Activated CD4-positive, alpha-beta T cell treated with anti-CD3 and anti-CD28 coated beads for 1 hour (primary cell): ENCODE measurements around the gene OTUB2.

Experiments
- DNase-seq: peaks from one replicate; pipeline ENCODE4 v3.0.0-alpha.2; 2020

OTUB2 gene

DNA sequence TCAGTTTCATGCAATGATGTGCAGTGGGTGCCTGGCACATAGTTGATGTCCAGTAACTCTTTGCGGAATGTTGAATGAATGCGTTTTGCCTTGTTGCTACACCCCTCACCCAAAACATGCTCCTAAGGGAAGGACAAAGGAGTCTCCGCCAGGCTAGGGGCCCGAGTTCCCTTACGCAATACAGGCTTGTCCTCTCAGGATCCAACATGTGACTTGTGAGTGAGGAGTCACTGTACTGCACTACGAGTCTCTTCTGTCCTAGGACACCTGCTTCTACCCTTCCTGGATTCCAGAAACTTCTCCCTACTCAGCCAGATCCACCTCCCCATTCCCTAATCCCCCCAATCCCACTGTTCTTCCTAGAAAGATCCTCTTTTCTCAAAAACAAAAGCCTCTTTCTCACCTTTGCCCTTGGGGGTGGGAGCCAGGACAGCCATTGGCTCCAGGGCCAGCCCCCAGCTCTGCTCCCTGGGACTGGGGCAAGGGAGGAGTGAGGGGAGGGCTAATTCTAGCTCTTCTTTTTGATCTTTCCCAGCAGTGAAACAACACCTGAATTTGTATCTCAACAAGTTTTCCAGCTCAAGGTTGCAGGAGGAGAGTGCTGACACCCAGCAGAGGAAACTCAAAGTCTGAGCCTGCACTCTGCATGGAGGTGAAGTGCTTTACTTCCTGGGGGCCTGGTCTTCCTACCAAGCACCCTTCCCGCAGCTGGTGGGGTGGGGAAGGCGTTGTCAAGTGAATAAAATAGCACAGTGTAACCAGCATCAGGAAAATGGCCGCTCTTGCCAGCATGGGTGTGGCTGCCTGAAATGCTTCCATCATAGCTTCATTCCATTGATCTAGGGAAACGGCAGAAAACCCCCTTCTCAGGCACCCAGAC lies 3.4 kb upstream of the OTUB2 start:
- DNase-seq: no peak

- DNase-seq: no peak
Observed at GRCh38 chr14:94024549-94024948, 1.6 kb upstream of the OTUB2 start.

GRCh38 chr14:94025720-94026119 lies 420 bp upstream of the OTUB2 start:
- DNase-seq: no peak

GRCh38 chr14:94026889-94027469 lies 839 bp downstream of the OTUB2 start:
- no peak for DNase-seq

GRCh38 chr14:94027566-94028449 lies 1.7 kb downstream of the OTUB2 start:
- no peak for DNase-seq

DNA sequence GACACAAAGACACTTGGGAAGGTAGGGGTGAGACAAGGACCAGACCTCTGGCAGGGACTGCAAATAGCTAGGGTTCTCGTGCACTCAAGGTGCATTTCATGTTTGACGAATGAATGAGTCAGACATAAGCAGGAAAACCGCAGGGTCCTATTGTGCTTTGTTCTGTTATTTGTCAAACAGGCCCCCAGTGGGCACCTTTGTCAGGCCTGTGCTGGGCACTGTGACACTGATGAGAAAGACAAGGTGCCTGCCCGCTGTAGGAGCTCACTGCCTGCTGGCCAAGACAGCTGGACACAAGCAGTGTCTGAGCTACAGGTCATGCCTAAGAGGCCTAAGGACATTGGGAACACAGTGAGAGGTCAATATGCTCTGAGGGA lies 2.3 kb downstream of the OTUB2 start:
- no peak for DNase-seq

- no peak for DNase-seq
Observed at GRCh38 chr14:94029265-94029664, 3.1 kb downstream of the OTUB2 start.

DNA sequence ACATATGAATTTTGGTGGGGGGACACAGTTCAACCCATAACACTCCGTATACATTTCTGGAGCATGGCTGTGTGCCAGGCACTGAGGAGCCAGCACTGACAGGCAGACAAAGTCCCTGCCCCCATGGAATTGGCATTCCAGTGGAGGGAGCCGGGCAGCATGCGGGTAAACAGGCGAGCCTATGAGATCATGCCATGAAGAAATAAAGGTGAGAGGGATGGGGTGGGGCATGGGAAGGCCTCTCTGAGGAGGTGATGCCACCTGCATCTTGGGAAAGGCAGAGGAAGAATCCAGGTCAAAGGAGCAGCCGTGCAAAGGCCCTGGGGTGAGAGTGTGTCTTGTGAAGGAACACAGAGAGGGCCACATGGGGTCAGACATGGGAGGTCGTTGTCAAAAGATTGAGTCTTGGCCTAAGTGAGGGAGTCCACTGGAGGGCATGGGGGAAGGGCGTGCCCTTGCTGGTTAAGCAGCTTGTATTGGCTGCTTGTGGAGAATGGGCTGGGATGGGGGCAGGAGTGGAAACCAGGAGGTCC lies 3.6 kb downstream of the OTUB2 start:
- no peak for DNase-seq

DNA sequence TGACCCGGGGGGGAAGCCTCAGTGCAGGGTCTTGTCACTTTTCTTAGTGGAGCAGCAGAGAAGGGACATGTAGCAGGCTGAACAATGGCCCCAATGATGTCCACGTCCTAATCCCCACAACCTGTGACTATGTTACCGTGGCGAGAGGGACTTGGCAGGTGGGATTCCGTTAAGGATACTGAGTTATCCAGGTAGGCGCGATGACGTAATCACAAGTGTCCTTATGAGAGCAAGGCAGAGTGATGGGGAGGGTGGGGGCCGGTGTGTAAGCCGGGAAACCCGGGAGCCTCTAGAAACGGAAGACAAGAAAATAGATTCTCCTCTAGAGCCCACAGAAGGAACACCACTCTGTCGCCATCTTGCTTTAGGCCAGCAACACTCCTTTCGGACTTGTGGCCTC lies 4.4 kb downstream of the OTUB2 start:
- no peak for DNase-seq

- DNase-seq: no peak
Observed at GRCh38 chr14:94031161-94031882, 5.2 kb downstream of the OTUB2 start.

DNA sequence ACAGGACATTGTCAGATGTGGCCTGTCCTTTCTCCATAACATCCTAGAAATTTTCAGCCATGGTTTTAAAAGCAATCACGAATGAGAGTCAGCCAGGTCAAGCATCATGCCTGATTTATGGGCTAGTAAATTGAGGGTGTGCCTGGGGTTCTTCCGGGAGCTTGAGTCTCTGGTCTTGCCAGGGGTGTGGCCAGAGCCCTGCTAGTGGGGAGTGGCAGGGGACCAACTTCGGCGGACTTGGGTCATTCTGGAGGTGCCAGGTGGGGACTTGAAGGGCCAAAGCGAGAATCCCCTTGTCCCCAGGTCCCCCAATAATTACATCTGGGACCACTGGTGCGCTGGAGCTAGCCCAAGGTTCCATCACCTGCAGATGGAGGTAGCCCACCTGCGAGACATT lies 5.7 kb downstream of the OTUB2 start:
- DNase-seq: no peak

DNA sequence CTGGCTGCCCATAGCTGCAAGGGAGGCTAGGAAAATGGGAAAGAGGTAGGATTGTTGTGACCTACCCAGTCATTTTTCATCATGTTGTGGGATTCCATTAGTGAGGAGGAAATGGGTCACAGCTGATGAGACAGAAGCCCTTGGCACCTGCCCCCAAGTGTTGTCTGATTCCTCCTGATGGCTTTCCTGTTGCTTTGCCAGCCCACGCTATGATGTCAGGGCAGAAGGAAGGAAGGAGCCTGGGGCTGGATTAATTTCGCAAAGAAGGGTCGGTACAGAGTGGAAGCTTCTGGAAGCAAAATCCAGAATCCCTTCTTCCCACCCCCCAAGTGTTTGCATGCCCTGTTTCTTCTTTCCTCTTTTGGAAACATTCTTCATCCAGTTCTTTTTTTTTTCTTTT lies 8.7 kb downstream of the OTUB2 start:
- DNase-seq: no peak

- peak; percentile 58 for DNase-seq
Observed at GRCh38 chr14:94036313-94037167, 10.4 kb downstream of the OTUB2 start.

DNA sequence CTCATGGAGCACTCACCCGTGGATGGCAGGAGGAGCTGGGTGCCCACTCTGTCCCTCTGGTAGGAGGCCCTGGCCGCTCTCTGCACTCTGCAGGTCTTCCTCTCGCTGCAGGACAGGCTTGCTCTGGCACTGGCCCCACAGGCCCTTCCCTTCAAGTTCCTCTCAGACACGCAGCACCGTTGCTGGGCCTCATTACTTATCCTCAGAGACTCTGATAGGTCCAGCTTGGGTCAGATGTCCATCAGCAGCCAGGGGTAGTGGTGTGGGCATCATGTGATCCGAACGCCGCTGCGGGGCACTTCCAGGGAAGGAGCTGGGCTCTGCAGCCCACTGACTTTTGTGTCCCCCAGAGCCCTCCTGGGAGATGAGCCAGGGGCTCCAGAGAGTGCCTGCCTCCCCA lies 11.8 kb downstream of the OTUB2 start:
- DNase-seq: no peak

DNA sequence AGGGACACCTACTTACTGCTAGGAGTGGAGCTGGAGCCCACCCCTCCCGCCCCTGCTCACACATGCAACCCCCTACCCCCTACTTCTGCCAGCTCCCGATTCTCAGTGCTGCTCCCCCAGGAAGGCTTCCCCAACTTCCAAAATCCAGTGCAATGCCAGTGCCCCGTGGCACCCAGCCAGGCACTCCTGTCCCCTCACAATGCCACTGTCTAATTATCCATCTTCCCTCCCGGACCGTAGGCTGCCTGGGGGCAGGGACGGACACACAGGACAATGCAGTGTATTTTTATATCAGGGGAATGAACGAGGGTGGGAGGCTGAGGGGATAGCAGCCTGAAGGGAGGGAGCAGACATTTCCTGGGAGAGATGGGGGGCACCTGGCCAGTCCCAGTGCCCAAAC lies 12.4 kb downstream of the OTUB2 start:
- no peak for DNase-seq

- DNase-seq: no peak
Observed at GRCh38 chr14:94038921-94039629, 12.9 kb downstream of the OTUB2 start.

GRCh38 chr14:94040247-94040646 lies 14.1 kb downstream of the OTUB2 start:
- no peak for DNase-seq

- no peak for DNase-seq
Observed at GRCh38 chr14:94040796-94041195, 14.7 kb downstream of the OTUB2 start.

DNA sequence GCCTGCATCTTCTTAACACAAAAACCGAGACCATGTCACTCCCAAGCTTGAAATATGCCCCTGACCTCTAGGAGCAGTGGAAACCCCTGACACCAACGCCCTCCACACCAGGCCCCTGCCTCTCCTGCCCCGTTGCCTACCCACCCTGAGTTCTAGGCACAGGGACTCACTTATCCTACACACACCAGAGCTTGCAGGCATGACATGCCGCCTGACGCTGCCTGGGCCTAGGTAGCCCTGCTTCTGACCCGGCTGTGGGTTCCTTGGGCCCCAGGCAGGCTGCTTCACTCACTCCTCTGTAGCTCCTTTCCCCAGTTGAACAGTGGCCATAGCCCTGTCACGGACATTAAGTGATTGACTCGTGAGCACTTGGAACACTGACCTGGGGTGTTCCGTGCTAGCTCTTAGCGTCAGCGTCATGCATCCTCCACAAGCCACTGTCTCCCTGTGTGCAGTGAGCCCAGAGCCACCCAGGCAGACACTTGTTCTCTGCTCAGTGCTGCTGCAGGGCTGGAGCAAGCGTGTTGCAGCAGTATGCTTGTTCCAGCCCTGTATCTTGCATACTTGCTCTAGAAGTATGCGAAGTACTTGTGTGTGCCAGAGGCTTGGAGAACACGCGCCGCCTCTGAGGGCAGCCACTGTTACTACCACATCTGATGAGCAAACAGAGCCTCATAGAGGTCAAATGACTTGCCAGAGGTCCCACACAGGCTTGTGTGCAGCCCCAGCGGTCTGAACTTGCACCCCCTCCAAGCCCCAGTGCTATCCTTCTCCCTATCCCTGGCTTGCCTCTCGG lies 15.6 kb downstream of the OTUB2 start:
- no peak for DNase-seq

GRCh38 chr14:94042433-94043091 lies 16.4 kb downstream of the OTUB2 start:
- no peak for DNase-seq
